ENCODE results near the gene IL5.

Gene IL5

GRCh38 chr5:132543472-132544201 lies at the start of gene IL5:
TSS of gene IL5 (minus strand) at chr5:132543522. CDS start at chr5:132543478, 44 bp downstream.
- Histone ChIP-seq H4K20me1 (ENCODE audit: low read depth, low read length) (no peaks in the 10 kb centered on the region), H3K79me2 (ENCODE audit: insufficient read depth, low read length) (no peaks in the 10 kb centered on the region), H3K9me3 (ENCODE audit: insufficient read depth, low read length) (no peaks in the 10 kb centered on the region), H3K4me2 (ENCODE audit: low read depth, low read length, poor library complexity, severe bottlenecking) (no peak within 1 kb of the TSS), H3K27me3 (ENCODE audit: low read length) (no peaks in the 10 kb centered on the region), H3K36me3 (ENCODE audit: low read length) (no peaks in the 10 kb centered on the region), H2AFZ (ENCODE audit: low read depth, low read length, severe bottlenecking) (no peak within 1 kb of the TSS), H3K27ac (ENCODE audit: low read depth, low read length) (no peak within 1 kb of the TSS), H3K9ac (ENCODE audit: low read length) (no peak within 1 kb of the TSS), H3F3A (ENCODE audit: insufficient read depth) (no peaks in the 10 kb centered on the region), H3K9me2 (replicated peaks; ENCODE audit: insufficient read depth, low read length) (no peaks in the 10 kb centered on the region), H3K4me3 (ENCODE audit: insufficient read depth, low read length, poor library complexity, severe bottlenecking) (no peak within 1 kb of the TSS)
- TF ChIP-seq CTCF (IDR thresholded peaks at IDR 0.05; ENCODE audit: insufficient read depth, low read length, poor library complexity, severe bottlenecking) = no peak
- TF ChIP-seq EZH2phosphoT487 (conservative IDR thresholded peaks at IDR 0.05; ENCODE audit: low read length) = no peak

GRCh38 chr5:132592521-132592920 lies 49.2 kb upstream of the IL5 start:
- TF ChIP-seq EZH2phosphoT487 (conservative IDR thresholded peaks at IDR 0.05; ENCODE audit: low read length) = no peak
- no peak for TF ChIP-seq CTCF (IDR thresholded peaks at IDR 0.05; ENCODE audit: insufficient read depth, low read length, poor library complexity, severe bottlenecking)

GRCh38 chr5:132591145-132591544 lies 47.8 kb upstream of the IL5 start:
- Histone ChIP-seq H3F3A (ENCODE audit: insufficient read depth) (0 out of 2 replicates have a peak, but pooled peaks cover 2% of the 10 kb centered on the region), H3K9me2 (replicated peaks; ENCODE audit: insufficient read depth, low read length) (no peaks in the 10 kb centered on the region), H3K27ac (ENCODE audit: low read depth, low read length) (no peak overlapping the region), H3K9me3 (ENCODE audit: insufficient read depth, low read length) (no peaks in the 10 kb centered on the region), H3K9ac (ENCODE audit: low read length) (no peak overlapping the region), H4K20me1 (ENCODE audit: low read depth, low read length) (no peaks in the 10 kb centered on the region), H3K4me3 (ENCODE audit: insufficient read depth, low read length, poor library complexity, severe bottlenecking) (no peak overlapping the region), H3K27me3 (ENCODE audit: low read length) (no peaks in the 10 kb centered on the region), H2AFZ (ENCODE audit: low read depth, low read length, severe bottlenecking) (no peak overlapping the region), H3K36me3 (ENCODE audit: low read length) (peaks cover 51% of the 10 kb centered on the region), H3K4me2 (ENCODE audit: low read depth, low read length, poor library complexity, severe bottlenecking) (no peak overlapping the region), H3K79me2 (ENCODE audit: insufficient read depth, low read length) (no peaks in the 10 kb centered on the region)
- TF ChIP-seq EZH2phosphoT487 (conservative IDR thresholded peaks at IDR 0.05; ENCODE audit: low read length) (no peak), CTCF (IDR thresholded peaks at IDR 0.05; ENCODE audit: insufficient read depth, low read length, poor library complexity, severe bottlenecking) (no peak)

More at GRCh38 chr5:132592521-132592920, 49.2 kb upstream of the IL5 start:
- Histone ChIP-seq H3K4me2 (ENCODE audit: low read depth, low read length, poor library complexity, severe bottlenecking) (no peak overlapping the region), H3K9me3 (ENCODE audit: insufficient read depth, low read length) (no peaks in the 10 kb centered on the region), H3F3A (ENCODE audit: insufficient read depth) (no peaks in the 10 kb centered on the region), H4K20me1 (ENCODE audit: low read depth, low read length) (no peaks in the 10 kb centered on the region), H2AFZ (ENCODE audit: low read depth, low read length, severe bottlenecking) (no peak overlapping the region), H3K9me2 (replicated peaks; ENCODE audit: insufficient read depth, low read length) (no peaks in the 10 kb centered on the region), H3K36me3 (ENCODE audit: low read length) (peaks cover 47% of the 10 kb centered on the region), H3K9ac (ENCODE audit: low read length) (no peak overlapping the region), H3K4me3 (ENCODE audit: insufficient read depth, low read length, poor library complexity, severe bottlenecking) (no peak overlapping the region), H3K27me3 (ENCODE audit: low read length) (no peaks in the 10 kb centered on the region), H3K79me2 (ENCODE audit: insufficient read depth, low read length) (no peaks in the 10 kb centered on the region), H3K27ac (ENCODE audit: low read depth, low read length) (no peak overlapping the region)

Measured in SU-DHL-6 (cell line).